Gastrocnemius medialis (tissue), 4 donors: ENCODE measurements around the gene SPRYD3. TPM values are rescaled to one million over a fixed set of nuclear protein-coding genes. Genes with fewer than 3 reads are reported as not detected.

Experiments
- ATAC-seq, 2 donors: fragments of 150-250 bp; one replicate each; pipeline ENCODE4 v1.9.1; 2016
- DNase-seq, 2 donors: peaks; one replicate each; pipeline ENCODE4 v3.0.0-alpha.2; 2019
- H3K27ac ChIP-seq, 4 donors: fragments of 200-600 bp; sonication (generic); 1 replicate in 1 of 4; 2 replicates in 3 of 4; pipeline ENCODE4 v1.5.1; 2016 to 2018; ENCODE audit warnings: mild to moderate bottlenecking in 2 of 4, moderate library complexity in 1 of 4
- H3K27me3 ChIP-seq, 3 donors: fragments of 200-600 bp; sonication (generic) in 2 of 3; 1 replicate in 1 of 3; 2 replicates in 2 of 3; pipeline versions ENCODE4 v1.5.1 to v1.6.0; 2016 to 2019; ENCODE audit warnings: mild to moderate bottlenecking in 1 of 3, moderate library complexity in 1 of 3
- H3K36me3 ChIP-seq, 2 donors: fragments of 200-600 bp; sonication (generic) in 1 of 2; one replicate each; pipeline ENCODE4 v1.5.1; 2017 to 2018
- H3K4me1 ChIP-seq, 2 donors: fragments of 200-600 bp; sonication (generic) in 1 of 2; one replicate each; pipeline ENCODE4 v1.5.1; 2016 to 2017; ENCODE audit warnings: mild to moderate bottlenecking in 2 of 2
- H3K4me3 ChIP-seq, 4 donors: fragments of 200-600 bp; sonication (generic) in 3 of 4; 1 replicate in 1 of 4; 2 replicates in 3 of 4; pipeline ENCODE4 v1.5.1; 2016 to 2019; ENCODE audit warnings: mild to moderate bottlenecking in 2 of 4
- H3K9me3 ChIP-seq, 3 donors: fragments of 200-600 bp; sonication (generic) in 2 of 3; 1 replicate in 1 of 3; 2 replicates in 2 of 3; pipeline ENCODE4 v1.5.1; 2016 to 2019
- CTCF ChIP-seq, 5 experiments: fragments of 450-650 bp in 3 of 5; fragments of 200-600 bp in 2 of 5; sonication (generic) in 2 of 5; IDR thresholded peaks in 4 of 5; conservative IDR thresholded peaks in 1 of 5; 1 replicate in 4 of 5; 2 replicates in 1 of 5; pipeline ENCODE4 v1.5.1; 2016 to 2019; ENCODE audit warnings: antibody characterized with exemption in 5 of 5, mild to moderate bottlenecking in 3 of 5, moderate library complexity in 3 of 5
- POLR2A ChIP-seq, 2 donors: fragments of 450-650 bp; IDR thresholded peaks; one replicate each; pipeline ENCODE4 v1.6.1; 2017; ENCODE audit warnings: antibody characterized with exemption in 2 of 2, mild to moderate bottlenecking in 2 of 2, moderate library complexity in 2 of 2
- in situ Hi-C, 4 donors: fragments of 200-750 bp; cut with MboI; loops; one replicate each; pipeline versions ENCODE4 v1.15.0 to v1.8.0; 2017; ENCODE audit warnings: low sequenced_read_pairs in 4 of 4
- intact Hi-C: fragments of 100-400 bp; cut with DNase I; formaldehyde crosslinking; loops from one replicate; pipeline ENCODE4 v1.15.1; 2023; ENCODE audit warnings: low total_unique reads
- total RNA-seq, 4 donors: library from RNA; depleted of rRNA; stranded (reverse); fragments of >200 nt; gene quantifications; one replicate each; pipeline versions ENCODE4 v1.1.0 to v1.2.3, GENCODE V29; 2016

Gene SPRYD3
- total RNA-seq, 4 donors from 2014 or later: 15.9 to 29.5 (median 25.5) TPM

DNA sequence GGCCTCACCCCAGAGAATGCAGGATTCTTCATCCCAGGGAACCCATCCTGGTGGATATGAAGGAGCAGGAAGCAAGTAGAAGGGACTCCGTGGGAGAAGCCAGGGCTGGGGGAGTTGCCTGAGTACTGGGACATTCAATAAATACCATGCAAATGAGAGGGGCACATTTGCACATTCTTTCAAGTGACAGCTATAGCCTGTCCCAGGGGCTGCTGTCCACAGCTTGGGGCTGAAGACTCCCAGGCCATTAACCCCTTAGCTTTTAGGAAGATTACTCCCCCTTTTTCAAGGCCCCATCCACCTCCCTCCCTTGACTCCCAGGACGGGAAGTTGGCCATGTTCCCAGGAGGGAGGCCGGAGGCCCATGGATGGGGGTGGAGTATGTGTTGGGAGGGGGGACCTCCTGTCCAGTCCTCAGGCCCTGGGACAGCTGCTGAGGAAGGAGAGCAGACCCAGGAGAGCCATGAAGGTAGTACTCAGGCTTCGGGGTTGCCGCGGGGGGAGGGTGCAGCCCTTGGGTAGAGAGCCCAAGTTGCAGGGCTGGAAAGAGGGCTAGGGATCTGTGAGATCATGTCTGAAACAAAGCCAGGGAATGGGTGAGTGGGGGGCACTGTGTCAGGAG, 30.3 kb downstream of the SPRYD3 start:
- no peak for ATAC-seq

GRCh38 chr12:53048033-53048779, 31.0 kb downstream of the SPRYD3 start:
- peak; percentile 87 to 94 for DNase-seq
- Histone ChIP-seq H3K4me1 (peaks cover 48 to 70% of the 10 kb centered on the region in 2 donors), H3K27me3 (no peaks in the 10 kb centered on the region), H3K36me3 (no peaks in the 10 kb centered on the region), H3K4me3 (peak overlapping the region; percentile 83 to 97 (median 95)), H3K27ac (peak overlapping the region; percentile 99 to 100 (median 100)), H3K9me3 (no peaks in the 10 kb centered on the region)
- peak in 2 of 5 experiments; percentile 22 to 27 for TF ChIP-seq CTCF (IDR thresholded peaks at IDR 0.05 in 4 of 5, conservative IDR thresholded peaks at IDR 0.05 in 1 of 5)
- no peak for TF ChIP-seq POLR2A (IDR thresholded peaks at IDR 0.05)
- in situ Hi-C loops (no loop called here), intact Hi-C loops (loop anchor here (5.0 to 10.0 kb wide), 2 partner anchors 947 to 1006 kb away; no protein-coding TSS in a partner anchor)
- ATAC-seq: peak; percentile 8 to 22

More for the DNA sequence above, 30.3 kb downstream of the SPRYD3 start:
- Histone ChIP-seq H3K27ac (peak overlapping the region; percentile 99 to 100 (median 100)), H3K27me3 (no peaks in the 10 kb centered on the region), H3K4me3 (peak overlapping the region; percentile 83 to 97 (median 95)), H3K4me1 (peaks cover 55 to 73% of the 10 kb centered on the region in 2 donors), H3K9me3 (no peaks in the 10 kb centered on the region), H3K36me3 (no peaks in the 10 kb centered on the region)
- intact Hi-C loops: loop anchor here (5.0 to 10.0 kb wide), 2 partner anchors 946 to 1007 kb away; no protein-coding TSS in a partner anchor
- DNase-seq: peak in 1 of 2 donors; percentile 74
- TF ChIP-seq CTCF (IDR thresholded peaks at IDR 0.05 in 4 of 5, conservative IDR thresholded peaks at IDR 0.05 in 1 of 5) (no peak), POLR2A (IDR thresholded peaks at IDR 0.05) (no peak)
- in situ Hi-C loops: no loop called here

DNA sequence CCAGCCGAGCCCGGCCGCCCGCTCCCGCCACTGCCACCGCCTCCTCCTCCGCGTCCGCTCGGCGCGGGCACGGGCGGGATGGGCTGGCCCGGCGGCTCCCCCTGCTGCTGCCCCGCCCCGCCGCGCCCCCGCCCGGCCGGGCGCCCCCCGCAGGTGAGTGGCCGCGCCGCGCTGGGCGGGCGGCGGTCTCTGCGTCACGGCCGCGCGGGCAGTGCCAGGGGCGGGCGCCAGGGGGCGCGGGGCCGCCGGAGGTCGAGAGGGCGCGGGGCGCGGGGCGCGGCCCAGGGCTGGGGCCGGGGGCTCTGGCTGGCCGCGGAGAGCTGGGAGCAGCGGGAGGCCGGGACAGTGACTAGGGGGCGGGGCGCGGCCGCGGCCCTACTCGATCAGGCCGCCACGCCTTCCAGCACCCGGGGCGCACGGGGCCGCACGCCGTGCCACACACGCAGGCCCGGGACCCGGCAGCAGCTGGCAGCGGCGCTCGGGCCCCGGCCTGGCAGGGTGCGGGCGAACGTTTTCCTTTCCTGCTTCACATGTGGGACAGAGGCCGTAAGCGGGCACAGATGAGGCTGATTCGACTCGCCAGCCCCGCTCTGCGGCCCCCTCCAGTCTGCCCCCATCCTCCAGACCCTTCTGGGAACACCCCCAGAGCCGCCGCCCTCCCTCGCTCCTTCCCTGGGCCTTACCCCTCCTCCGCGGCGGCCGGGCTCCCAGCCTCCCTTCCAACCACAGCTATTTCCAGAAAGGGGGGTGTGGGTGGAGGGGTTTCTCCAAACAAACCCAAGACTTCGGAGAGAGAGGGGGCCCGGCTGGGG, 31.8 kb downstream of the SPRYD3 start:
- peak; percentile 17 to 20 for ATAC-seq
- TF ChIP-seq CTCF (IDR thresholded peaks at IDR 0.05 in 4 of 5, conservative IDR thresholded peaks at IDR 0.05 in 1 of 5) (peak in 4 of 5 experiments; percentile 35 to 77 (median 57)), POLR2A (IDR thresholded peaks at IDR 0.05) (peak; percentile 81 to 89)
- H3K4me1 ChIP-seq: peaks cover 42 to 63% of the 10 kb centered on the region in 2 donors
- H3K27ac ChIP-seq: peak overlapping the region; percentile 100
- peak overlapping the region; percentile 83 to 97 (median 95) for H3K4me3 ChIP-seq
- in situ Hi-C loops: no loop called here
- no peaks in the 10 kb centered on the region for H3K9me3 ChIP-seq
- intact Hi-C loops: loop anchor here (2.0 to 10.0 kb wide), 3 partner anchors 41 to 1005 kb away; partner anchors contain the start of gene EIF4B
- no peaks in the 10 kb centered on the region for H3K36me3 ChIP-seq
- no peaks in the 10 kb centered on the region for H3K27me3 ChIP-seq
- peak; percentile 72 to 82 for DNase-seq

GRCh38 chr12:53046655-53047220, 32.5 kb downstream of the SPRYD3 start:
- DNase-seq: peak; percentile 82 to 86
- Histone ChIP-seq H3K36me3 (no peaks in the 10 kb centered on the region), H3K4me1 (peaks cover 35 to 56% of the 10 kb centered on the region in 2 donors), H3K27ac (peak overlapping the region; percentile 96 to 100 (median 100)), H3K27me3 (no peaks in the 10 kb centered on the region), H3K4me3 (peak overlapping the region; percentile 63 to 86 (median 74)), H3K9me3 (no peaks in the 10 kb centered on the region)
- peak; percentile 4 to 9 for ATAC-seq
- intact Hi-C loops: loop anchor here (2.0 to 10.0 kb wide), 3 partner anchors 40 to 1004 kb away; partner anchors contain the start of gene EIF4B
- TF ChIP-seq CTCF (IDR thresholded peaks at IDR 0.05 in 4 of 5, conservative IDR thresholded peaks at IDR 0.05 in 1 of 5): no peak
- TF ChIP-seq POLR2A (IDR thresholded peaks at IDR 0.05): peak; percentile 67 to 73
- in situ Hi-C loops: no loop called here
